HL-60 (cell line): ENCODE results near the gene HMGN3.

Experiments used
- CTCF ChIP-seq: IDR thresholded peaks from one replicate; pipeline ENCODE4 v1.5.1; 2011; ENCODE audit warnings: low read length, control low read depth, inconsistent platforms; ENCODE audit not compliant: insufficient read depth
- POLR2AphosphoS5 ChIP-seq: IDR thresholded peaks from 2 replicates; pipeline ENCODE4 v1.6.1; 2012; ENCODE audit warnings: low read depth
- REST ChIP-seq: IDR thresholded peaks from 2 replicates; pipeline ENCODE4 v1.6.1; 2012; ENCODE audit warnings: low read depth; ENCODE audit not compliant: insufficient replicate concordance
- SPI1 ChIP-seq: IDR thresholded peaks from 2 replicates; pipeline ENCODE4 v1.6.1; 2012; ENCODE audit warnings: low read depth, mild to moderate bottlenecking, borderline replicate concordance

GRCh38 chr6:79208816-79209215 is 25.7 kb downstream of the HMGN3 start:
- TF ChIP-seq REST (no peak), CTCF (no peak), POLR2AphosphoS5 (no peak), SPI1 (no peak)
